Embryonic facial prominence (tissue), 1 donor: Measurements from ENCODE around the gene FIBCD1.
A peak's percentile ranks its signal among the peaks of the same experiment; 100 is the strongest.
"Not testable (repeated sequence)": the region's sequence is repeated elsewhere in the genome, so short reads cannot be mapped to it uniquely, and the experiment has no call there.

Experiments used
- DNase-seq: peaks from one replicate; pipeline ENCODE4 v3.0.0-alpha.2; 2016; ENCODE audit errors: extremely low spot score

Gene FIBCD1

GRCh38 chr9:130954925-130955324 lies 15.9 kb upstream of the FIBCD1 start:
- DNase-seq = not testable (repeated sequence)

DNA sequence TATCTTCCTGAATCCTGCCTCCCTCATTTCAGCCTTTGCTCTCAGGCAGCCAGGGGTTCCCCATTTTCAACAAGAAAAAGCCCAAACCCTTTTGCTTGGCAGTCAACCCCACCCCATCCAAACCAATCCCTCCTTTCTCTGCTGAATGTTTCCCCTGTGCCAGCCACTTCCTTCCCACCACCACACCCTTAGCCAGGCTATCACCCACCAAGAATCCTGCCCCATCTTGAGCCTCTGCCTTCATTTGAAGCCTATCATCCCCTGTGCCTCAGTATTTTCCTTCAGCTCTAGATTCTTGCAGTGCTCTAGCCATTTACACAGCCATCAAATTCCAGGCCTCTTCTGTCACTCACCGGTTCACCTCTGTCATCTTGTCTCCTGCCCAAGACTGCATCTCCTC lies 15.3 kb upstream of the FIBCD1 start:
- no peak for DNase-seq

- no peak for DNase-seq
These were observed 13.2 kb upstream of the FIBCD1 start for GRCh38 chr9:130952065-130952762.

DNA sequence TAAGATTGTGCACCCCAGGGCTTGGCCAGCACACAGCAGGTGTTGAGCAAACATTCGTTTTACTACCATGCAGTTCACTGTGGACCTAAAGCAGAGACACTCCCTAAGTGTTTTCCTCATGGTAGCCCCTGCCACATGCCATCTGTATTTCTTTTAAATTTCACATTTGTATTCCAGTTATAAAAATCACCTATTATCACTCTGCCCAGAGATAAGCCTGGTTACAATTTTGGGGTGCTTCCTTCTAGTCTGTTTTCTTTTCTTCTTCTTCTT lies 10.9 kb upstream of the FIBCD1 start:
- no peak for DNase-seq

DNA sequence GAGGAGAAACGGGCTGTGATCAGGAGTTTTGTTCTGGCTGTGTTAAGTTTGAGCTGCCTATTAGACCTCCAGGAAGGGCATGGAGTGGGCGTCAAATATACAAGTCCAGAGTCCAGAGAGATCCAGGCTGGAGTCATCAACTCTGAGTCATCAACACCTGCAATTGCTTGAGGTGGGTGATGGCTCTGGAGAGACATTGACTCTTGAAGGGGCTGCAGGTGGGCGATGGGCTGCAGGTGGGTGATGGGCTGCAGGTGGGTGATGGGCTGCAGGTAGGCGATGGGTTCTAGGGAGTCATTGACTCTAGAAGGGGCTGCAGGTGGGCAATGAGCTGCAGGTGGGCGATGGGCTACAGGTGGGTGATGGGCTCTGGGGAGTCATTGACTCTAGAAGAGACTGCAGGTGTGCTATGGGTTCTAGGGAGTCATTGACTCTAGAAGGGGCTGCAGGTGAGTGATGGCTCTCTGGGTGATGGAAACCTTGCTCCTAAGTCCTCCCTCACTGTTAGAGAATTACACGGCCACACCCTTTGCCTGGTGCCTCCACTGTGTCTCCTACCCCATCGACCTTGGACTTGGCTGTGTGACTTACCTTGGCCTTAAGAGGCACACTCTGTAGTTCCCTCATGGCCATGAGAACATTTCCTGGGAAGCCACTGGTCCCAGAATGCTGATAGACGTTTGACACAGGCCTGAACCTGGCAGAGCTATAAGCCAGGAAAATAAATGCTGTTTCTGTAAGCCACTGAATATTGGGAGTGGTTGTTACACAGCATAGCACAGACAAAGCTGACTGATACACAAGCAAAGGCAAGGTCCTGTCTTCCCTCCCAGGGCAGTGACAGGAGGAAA lies 10.4 kb upstream of the FIBCD1 start:
- DNase-seq = no peak

DNA sequence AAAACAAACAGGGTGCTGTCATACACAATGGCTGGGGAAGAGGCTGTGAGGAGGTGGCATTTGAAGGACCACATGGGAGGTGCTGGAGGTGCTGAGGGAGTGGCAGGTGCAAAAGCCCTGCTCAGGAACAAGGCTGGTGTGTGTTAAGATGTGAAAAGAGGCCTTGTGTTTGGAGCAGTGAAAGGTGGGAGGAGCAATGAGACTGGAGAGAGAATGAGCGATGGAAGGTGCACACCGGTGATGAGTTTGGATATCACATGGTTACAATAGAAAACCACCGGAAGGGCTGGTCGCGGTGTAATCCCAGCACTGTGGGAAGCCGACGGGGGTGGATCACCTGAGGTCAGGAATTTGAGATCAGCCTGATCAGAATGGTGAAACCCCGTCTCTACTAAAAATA lies 9.2 kb upstream of the FIBCD1 start:
- no peak for DNase-seq

GRCh38 chr9:130947618-130948140 lies 8.6 kb upstream of the FIBCD1 start:
- DNase-seq = no peak

- no peak for DNase-seq
These were observed 7.9 kb upstream of the FIBCD1 start for GRCh38 chr9:130946766-130947617.

DNA sequence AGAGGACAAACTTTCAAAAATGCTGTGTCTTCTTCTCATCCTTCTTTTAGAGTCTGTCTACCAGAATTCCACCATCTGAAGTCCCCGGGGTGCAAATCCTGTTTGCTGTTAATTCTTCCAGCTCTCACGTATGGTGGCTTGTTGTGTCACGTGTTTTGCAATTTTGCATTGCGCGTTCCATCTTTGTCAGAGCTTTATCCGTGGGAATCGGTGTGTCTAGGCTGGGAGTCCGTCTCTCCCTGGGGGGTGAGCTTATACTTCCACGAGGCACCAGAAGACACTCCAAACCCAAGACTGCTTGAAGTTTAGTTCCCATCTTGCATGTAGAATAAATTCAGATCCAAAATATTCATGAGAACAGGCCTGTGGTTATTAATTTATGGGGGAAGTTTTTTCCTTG lies 6.1 kb upstream of the FIBCD1 start:
- no peak for DNase-seq

DNA sequence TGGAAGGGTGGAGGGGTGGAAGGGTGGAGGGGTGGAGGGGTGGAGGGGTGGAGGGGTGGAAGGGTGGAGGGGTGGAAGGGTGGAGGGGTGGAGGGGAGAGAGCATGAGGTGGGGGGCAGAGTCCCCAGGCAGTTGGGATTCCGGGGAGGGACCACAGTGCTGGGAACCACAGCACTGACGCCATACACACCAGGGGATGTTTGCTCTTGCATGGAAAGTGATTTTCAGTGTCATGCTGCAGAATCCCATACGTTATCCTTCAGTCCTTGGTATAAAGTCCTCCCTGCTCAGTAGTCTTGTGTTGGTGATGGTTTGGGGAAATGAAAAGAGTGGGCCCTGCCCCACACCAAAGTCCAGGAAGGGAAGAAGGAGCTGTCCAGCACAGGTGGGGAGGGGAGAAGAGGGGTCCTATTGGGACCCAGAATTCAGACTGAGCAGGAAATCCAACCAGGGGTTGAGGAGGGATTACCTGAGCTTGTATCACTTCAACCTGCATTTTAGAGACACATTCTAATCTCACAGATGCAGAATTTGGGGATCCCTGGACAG lies 5.5 kb upstream of the FIBCD1 start:
- DNase-seq = no peak

- no peak for DNase-seq
These were observed 4.7 kb upstream of the FIBCD1 start for GRCh38 chr9:130943777-130944176.

DNA sequence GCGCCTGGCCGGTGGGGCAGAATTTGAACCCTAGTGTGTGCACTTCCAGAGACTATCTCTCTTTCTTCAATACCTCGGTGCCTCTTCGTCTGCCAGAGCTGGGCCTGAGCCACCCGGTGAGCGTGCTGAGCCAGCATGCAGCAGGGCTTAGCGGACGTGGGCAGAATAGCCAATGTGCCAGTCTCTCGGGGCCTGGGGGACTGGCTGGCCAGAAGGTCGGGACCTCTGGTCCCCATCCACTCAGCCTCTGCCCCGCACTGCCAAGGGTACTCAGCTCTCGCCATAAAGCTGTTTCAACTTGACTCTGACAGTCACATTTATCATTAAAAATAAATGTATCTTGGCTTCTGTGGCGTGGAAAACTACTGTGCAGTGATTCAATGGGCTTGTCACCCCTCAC lies 4.2 kb upstream of the FIBCD1 start:
- no peak for DNase-seq

- DNase-seq = no peak
These were observed 3.6 kb upstream of the FIBCD1 start for GRCh38 chr9:130942679-130943078.

DNA sequence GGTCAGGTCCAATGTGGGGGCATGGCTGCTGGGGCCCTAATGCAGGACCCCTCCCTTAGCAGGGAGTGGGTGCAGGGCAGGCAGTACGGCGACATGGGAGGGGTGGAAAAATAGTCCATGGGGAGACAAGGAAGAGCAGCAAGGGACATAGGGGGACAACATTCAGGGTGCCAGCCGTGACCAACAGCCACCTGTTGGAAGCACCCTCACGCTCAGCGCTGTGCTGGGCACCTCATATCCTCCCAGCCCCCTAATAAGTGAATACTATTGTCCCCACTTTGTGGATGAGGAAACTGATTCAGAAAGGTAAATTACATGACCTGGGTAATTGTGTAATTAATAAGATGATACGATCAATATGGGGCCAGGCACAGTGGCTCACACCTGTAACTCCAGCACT lies 3.0 kb upstream of the FIBCD1 start:
- no peak for DNase-seq

- peak; percentile 11 for DNase-seq
These were observed 1.9 kb upstream of the FIBCD1 start for GRCh38 chr9:130940693-130941576.

DNA sequence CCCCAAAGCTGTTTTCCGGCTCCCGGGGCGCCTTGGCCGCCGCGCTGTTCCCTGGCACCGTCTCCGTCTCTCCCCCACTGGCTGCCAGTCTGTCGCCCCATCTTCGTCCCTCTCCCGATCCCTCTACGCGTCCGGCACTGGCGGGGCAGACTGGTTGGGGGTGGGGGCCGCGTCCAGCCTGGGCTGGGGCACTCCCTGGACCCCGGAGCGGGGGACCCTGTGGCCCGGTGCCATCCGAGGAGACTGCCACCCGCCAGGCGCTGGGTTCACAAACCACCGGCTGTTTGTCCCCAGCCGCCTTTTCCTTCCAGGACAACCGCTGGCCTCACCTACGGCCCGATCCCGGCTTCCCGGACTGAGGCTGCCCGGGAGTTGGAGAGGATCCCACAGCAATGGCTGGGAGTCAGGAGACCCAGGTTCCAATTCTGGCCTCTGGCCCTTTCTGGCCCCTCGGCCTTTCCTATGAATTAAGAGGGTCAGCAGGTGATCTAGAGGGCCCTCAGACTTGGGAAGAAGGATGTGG lies 1.0 kb upstream of the FIBCD1 start:
- no peak for DNase-seq

- no peak for DNase-seq
These were observed 469 bp upstream of the FIBCD1 start for GRCh38 chr9:130939405-130940026.

DNA sequence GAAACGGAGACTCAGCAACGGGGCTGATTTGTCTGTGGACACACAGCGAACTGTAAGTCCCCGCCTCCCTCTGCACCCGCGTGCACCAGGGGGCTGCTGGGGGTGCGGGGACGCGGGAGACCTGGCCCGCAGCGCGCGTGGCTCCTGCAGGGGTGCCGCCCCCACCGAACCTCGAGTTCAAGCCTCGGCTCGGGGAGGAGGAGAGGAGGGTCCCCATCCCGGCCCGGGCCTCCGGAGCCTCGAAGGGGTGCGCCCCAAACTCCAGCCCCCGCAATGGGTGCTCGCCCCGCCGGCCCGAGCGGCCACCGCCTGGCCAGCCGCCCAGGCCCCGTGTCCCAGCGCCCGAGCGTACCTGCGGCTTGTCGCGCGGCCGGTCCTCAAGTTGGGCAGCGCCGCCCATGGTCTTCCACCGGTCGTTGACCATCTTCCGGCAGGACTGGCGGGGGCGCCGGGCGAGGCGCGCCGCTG lies 829 bp downstream of the FIBCD1 start:
- DNase-seq = no peak

GRCh38 chr9:130937146-130938076 lies 1.6 kb downstream of the FIBCD1 start:
- no peak for DNase-seq
